Measurements from ENCODE around the gene ZNF747.

- TF ChIP-seq CTCF (IDR thresholded peaks at IDR 0.05) (peak; percentile 11; the same call in 1 of the 2 replicates), ZFX (IDR thresholded peaks at IDR 0.05; ENCODE audit: borderline replicate concordance) (no peak)
These were observed 27.4 kb upstream of the ZNF747 start for GRCh38 chr16:30562021-30562420.
